GM12878 (cell line): Measurements from ENCODE around the gene VMP1. TPM values are rescaled to one million over a fixed set of nuclear protein-coding genes. Genes with fewer than 3 reads are reported as not detected.

ENCODE experiments used
- ATAC-seq: fragments of 200-7000 bp; cut with Tn5 transposase; 3 replicates; pipeline ENCODE4 v1.9.1; 2020; ENCODE audit warnings: mild to moderate bottlenecking, moderate library complexity
- BruUV-seq: library from RNA; stranded (reverse); fragments of 400-500 nt; replicated peaks from 2 replicates; lab custom pipeline; 2021; lab: Mats Ljungman, UMichigan
- CTCF ChIA-PET: fragments of 300-600 bp; sonication (Branson Sonifier 250); formaldehyde crosslinking; extraction: SDS; loops from one replicate; lab custom pipeline; 2021; ENCODE audit warnings: inconsistent platforms; lab: Yijun Ruan, JAX
- POLR2A ChIA-PET: fragments of 350-600 bp; formaldehyde crosslinking; extraction: SDS; loops from one replicate; lab custom pipeline; 2021; ENCODE audit warnings: inconsistent platforms; lab: Charles Lee
- RAD21 ChIA-PET: fragments of 300-600 bp; sonication (Branson Sonifier 250); formaldehyde crosslinking; loops from one replicate; lab custom pipeline; 2023; ENCODE audit warnings: antibody characterized with exemption; ENCODE audit not compliant: unreplicated experiment; lab: Charles Lee
- SMC1A ChIA-PET: fragments of 300-600 bp; sonication (Branson Sonifier 250); formaldehyde crosslinking; loops from one replicate; lab custom pipeline; 2023; ENCODE audit not compliant: unreplicated experiment, uncharacterized antibody; lab: Charles Lee
- DNase-seq: peaks from one replicate; pipeline ENCODE4 v3.0.0-alpha.2; 2011; ENCODE audit warnings: low read depth, low spot score
- FAIRE-seq: peaks from 3 replicates; lab custom pipeline; 2011; peaks lifted over from hg19 to GRCh38; lab: Jason Lieb, UNC
- H2AFZ ChIP-seq: 2 replicates; pipeline ENCODE4 v1.6.0; 2011; ENCODE audit warnings: low read depth, low read length, control low read depth; ENCODE audit not compliant: control insufficient read depth
- H3K27ac ChIP-seq: 2 replicates; pipeline ENCODE4 v1.5.1; 2011; ENCODE audit warnings: control low read depth; ENCODE audit not compliant: control insufficient read depth, insufficient read depth
- H3K27me3 ChIP-seq, 2 experiments: replicated peaks in 1 of 2; 2 replicates each; pipeline versions ENCODE4 v1.6.0 to v1.6.1; 2011; ENCODE audit warnings: low read length in 1 of 2; ENCODE audit not compliant: control insufficient read depth in 2 of 2, insufficient read depth in 2 of 2
- H3K36me3 ChIP-seq, 2 experiments: 2 replicates each; pipeline ENCODE4 v1.5.1; 2011; ENCODE audit warnings: low read length in 1 of 2; ENCODE audit not compliant: control insufficient read depth in 2 of 2, insufficient read depth in 2 of 2
- H3K4me1 ChIP-seq: 2 replicates; pipeline ENCODE4 v1.6.1; 2011; ENCODE audit warnings: mild to moderate bottlenecking, low read length, moderate library complexity, mixed read lengths; ENCODE audit not compliant: control insufficient read depth, insufficient read depth
- H3K4me2 ChIP-seq: 2 replicates; pipeline ENCODE4 v1.6.0; 2011; ENCODE audit warnings: control low read depth; ENCODE audit not compliant: control insufficient read depth, insufficient read depth
- H3K4me3 ChIP-seq: fragments of 200-600 bp; sonication (generic); 2 replicates; pipeline ENCODE4 v1.5.1; 2016
- H3K79me2 ChIP-seq: 2 replicates; pipeline ENCODE4 v1.6.0; 2011; ENCODE audit warnings: low read length; ENCODE audit not compliant: control insufficient read depth, insufficient read depth
- H3K9ac ChIP-seq: 2 replicates; pipeline ENCODE4 v1.8.0; 2011; ENCODE audit warnings: low read length, control low read depth, mixed read lengths; ENCODE audit not compliant: control insufficient read depth, insufficient read depth
- H3K9me3 ChIP-seq: replicated peaks from 3 replicates; pipeline ENCODE4 v1.5.1; 2011; ENCODE audit warnings: mild to moderate bottlenecking, low read length; ENCODE audit not compliant: control insufficient read depth, insufficient read depth
- H4K20me1 ChIP-seq: 2 replicates; pipeline ENCODE4 v1.6.0; 2011; ENCODE audit not compliant: control insufficient read depth, insufficient read depth
- BCL11A ChIP-seq: IDR thresholded peaks from 2 replicates; pipeline ENCODE4 v1.6.1; 2011; ENCODE audit warnings: low read depth, low read length
- CREB1 ChIP-seq: IDR thresholded peaks from 2 replicates; pipeline ENCODE4 v1.6.1; 2012; ENCODE audit warnings: low read depth, mild to moderate bottlenecking, inconsistent platforms
- GABPA ChIP-seq: IDR thresholded peaks from 2 replicates; pipeline ENCODE4 v1.6.1; 2014; ENCODE audit warnings: antibody characterized with exemption, low read depth, mild to moderate bottlenecking, inconsistent platforms
- IKZF1 ChIP-seq: fragments of 450-650 bp; conservative IDR thresholded peaks from 2 replicates; pipeline ENCODE4 v1.6.1; 2017; ENCODE audit warnings: antibody characterized with exemption, mild to moderate bottlenecking
- JUNB ChIP-seq: IDR thresholded peaks from 2 replicates; pipeline ENCODE4 v1.6.1; 2016; ENCODE audit warnings: antibody characterized with exemption, mild to moderate bottlenecking
- LARP7 ChIP-seq: fragments of 450-650 bp; IDR thresholded peaks from 2 replicates; pipeline ENCODE4 v1.6.1; 2017; ENCODE audit warnings: mild to moderate bottlenecking
- NBN ChIP-seq: fragments of 450-650 bp; IDR thresholded peaks from 2 replicates; pipeline ENCODE4 v1.6.1; 2016
- POLR2A ChIP-seq: IDR thresholded peaks from 2 replicates; pipeline ENCODE4 v1.6.1; 2011; ENCODE audit warnings: low read depth, mild to moderate bottlenecking, low read length
- RAD51 ChIP-seq: fragments of 450-650 bp; IDR thresholded peaks from 2 replicates; pipeline ENCODE4 v1.6.1; 2016; ENCODE audit warnings: moderate library complexity, mild to moderate bottlenecking, inconsistent platforms
- RELA ChIP-seq: fragments of 450-650 bp; IDR thresholded peaks from 2 replicates; pipeline ENCODE4 v1.8.0; 2014; ENCODE audit warnings: borderline replicate concordance; ENCODE audit not compliant: partially characterized antibody
- RFX5 ChIP-seq: IDR thresholded peaks from 2 replicates; pipeline ENCODE4 v1.6.1; 2011; ENCODE audit warnings: low read depth, low read length, improper control_type of control experiment
- SMAD1 ChIP-seq: fragments of 450-650 bp; IDR thresholded peaks from 2 replicates; pipeline ENCODE4 v1.6.1; 2018; ENCODE audit warnings: mild to moderate bottlenecking, low read depth; ENCODE audit not compliant: partially characterized antibody
- SPI1 ChIP-seq: IDR thresholded peaks from 2 replicates; pipeline ENCODE4 v1.6.1; 2011; ENCODE audit warnings: low read depth, mild to moderate bottlenecking, low read length, moderate library complexity, borderline replicate concordance; ENCODE audit not compliant: insufficient read depth
- SREBF2 ChIP-seq: IDR thresholded peaks from 2 replicates; pipeline ENCODE4 v1.6.1; 2012; ENCODE audit warnings: mild to moderate bottlenecking, low read length
- TBL1XR1 ChIP-seq: IDR thresholded peaks from 2 replicates; pipeline ENCODE4 v1.6.1; 2012; ENCODE audit warnings: low read depth, low read length, improper control_type of control experiment
- TCF3 ChIP-seq: IDR thresholded peaks from 2 replicates; pipeline ENCODE4 v1.6.1; 2012; ENCODE audit warnings: low read depth, mild to moderate bottlenecking, low read length, borderline replicate concordance; ENCODE audit not compliant: insufficient read depth
- YBX1 ChIP-seq: fragments of 450-650 bp; IDR thresholded peaks from 2 replicates; pipeline ENCODE4 v1.6.1; 2016; ENCODE audit warnings: antibody characterized with exemption
- ZNF274 ChIP-seq: IDR thresholded peaks from one replicate; pipeline ENCODE4 v1.8.0; 2011; ENCODE audit not compliant: insufficient read length, insufficient read depth
- WGBS: methylation state at CpG from one replicate; pipeline ENCODE4 v1.1.6; 2016; ENCODE audit warnings: low lambda C conversion rate; ENCODE audit not compliant: insufficient replicate concordance, insufficient coverage; ENCODE audit errors: missing lambda C conversion rate; 5-methylcytosine and 5-hydroxymethylcytosine counted together
- in situ Hi-C: fragments of 300-500 bp; cut with MboI; formaldehyde crosslinking; loops from 9 replicates; pipeline ENCODE4 v1.14.3; 2018; ENCODE audit warnings: mixed read lengths
- intact Hi-C: fragments of 100-400 bp; cut with micrococcal nuclease; formaldehyde crosslinking; loops from one replicate; pipeline ENCODE4 v1.14.2; 2022; ENCODE audit not compliant: unreplicated experiment
- polyA plus RNA-seq, 11 experiments: library from polyadenylated mRNA; depleted of rRNA in 4 of 11; unstranded in 6 of 11; stranded (reverse) in 5 of 11; fragments of >200 nt; fragmentation: Nextera tagmentation in 4 of 11; fragmentation: Illumina TruSeq in 1 of 11; extraction: Ambion mirVana in 4 of 11; extraction: Trizol in 1 of 11; gene quantifications; 1 replicate in 1 of 11; 2 replicates in 10 of 11; pipeline versions ENCODE4 v1.2.1 to v1.2.3, GENCODE V29; 2011 to 2016; ENCODE audit warnings: inconsistent platforms in 2 of 11, missing spikeins in 2 of 11, low read depth in 1 of 11
- total RNA-seq, 4 experiments: library from RNA; depleted of rRNA in 3 of 4; stranded (reverse); fragments of >200 nt in 3 of 4; fragmentation: Illumina TruSeq in 1 of 4; extraction: Trizol in 1 of 4; gene quantifications; 2 replicates each; pipeline versions ENCODE4 v1.2.1 to v1.2.3, GENCODE V29; 2013 to 2021
- TF ChIP-seq, protein P1 (sequence below): fragments of 450-650 bp; IDR thresholded peaks from 2 replicates; pipeline ENCODE4 v1.6.1; 2017; ENCODE audit warnings: mild to moderate bottlenecking, moderate library complexity
- TF ChIP-seq, protein P2 (sequence below): fragments of 450-650 bp; IDR thresholded peaks from 2 replicates; pipeline ENCODE4 v1.6.1; 2018; ENCODE audit warnings: borderline replicate concordance, mild to moderate bottlenecking; ENCODE audit not compliant: partially characterized antibody

VMP1 gene
- total and polyA plus RNA-seq, 10 of the 15 experiments (the other 5 are each of a cell fraction or from before 2014, with no cell fraction given), result 88.4 to 199 (median 132) TPM

DNA sequence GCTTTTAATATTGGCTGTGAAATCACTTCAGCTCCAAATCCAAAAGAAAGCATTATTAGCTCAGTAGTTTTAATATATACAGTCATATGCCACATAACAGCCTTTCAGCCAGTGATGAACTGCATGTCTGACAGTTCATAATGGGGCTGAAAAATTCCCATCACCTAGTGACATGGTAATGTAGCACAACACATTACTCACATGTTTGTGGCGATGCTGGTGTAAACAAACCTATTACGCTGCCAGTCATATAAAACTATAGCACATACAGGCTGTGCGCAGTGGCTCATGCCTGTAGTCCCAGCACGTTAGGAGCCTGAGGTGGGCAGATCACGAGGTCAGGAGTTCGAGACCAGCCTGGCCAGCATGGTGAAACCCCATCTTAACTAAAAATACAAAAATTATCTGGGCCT lies 93.1 kb downstream of the VMP1 start:
- H3K27me3 ChIP-seq, result no peaks in the 10 kb centered on the region
- no peak overlapping the region for H2AFZ ChIP-seq
- H3K27ac ChIP-seq, result no peak overlapping the region
- ATAC-seq (peak; percentile 13; the same call in 2 of the 3 replicates), DNase-seq (no peak), FAIRE-seq (no peak)
- peaks cover 3% of the 10 kb centered on the region; the same call in 1 of the 2 replicates for H3K4me1 ChIP-seq
- intact Hi-C loops (no loop called here), in situ Hi-C loops (no loop called here)
- H3K9ac ChIP-seq, result no peak overlapping the region
- TF ChIP-seq BCL11A, result no peak
- TF ChIP-seq TCF3, result no peak
- TF ChIP-seq POLR2A, result no peak
- TF ChIP-seq CREB1, result no peak
- TF ChIP-seq RAD51, result no peak
- no peak for TF ChIP-seq RELA
- TF ChIP-seq YBX1, result no peak
- TF ChIP-seq TBL1XR1, result no peak
- TF ChIP-seq NBN, result no peak
- no peak for TF ChIP-seq SPI1
- TF ChIP-seq RFX5, result no peak
- no peak for TF ChIP-seq JUNB
- TF ChIP-seq, protein P1, sequence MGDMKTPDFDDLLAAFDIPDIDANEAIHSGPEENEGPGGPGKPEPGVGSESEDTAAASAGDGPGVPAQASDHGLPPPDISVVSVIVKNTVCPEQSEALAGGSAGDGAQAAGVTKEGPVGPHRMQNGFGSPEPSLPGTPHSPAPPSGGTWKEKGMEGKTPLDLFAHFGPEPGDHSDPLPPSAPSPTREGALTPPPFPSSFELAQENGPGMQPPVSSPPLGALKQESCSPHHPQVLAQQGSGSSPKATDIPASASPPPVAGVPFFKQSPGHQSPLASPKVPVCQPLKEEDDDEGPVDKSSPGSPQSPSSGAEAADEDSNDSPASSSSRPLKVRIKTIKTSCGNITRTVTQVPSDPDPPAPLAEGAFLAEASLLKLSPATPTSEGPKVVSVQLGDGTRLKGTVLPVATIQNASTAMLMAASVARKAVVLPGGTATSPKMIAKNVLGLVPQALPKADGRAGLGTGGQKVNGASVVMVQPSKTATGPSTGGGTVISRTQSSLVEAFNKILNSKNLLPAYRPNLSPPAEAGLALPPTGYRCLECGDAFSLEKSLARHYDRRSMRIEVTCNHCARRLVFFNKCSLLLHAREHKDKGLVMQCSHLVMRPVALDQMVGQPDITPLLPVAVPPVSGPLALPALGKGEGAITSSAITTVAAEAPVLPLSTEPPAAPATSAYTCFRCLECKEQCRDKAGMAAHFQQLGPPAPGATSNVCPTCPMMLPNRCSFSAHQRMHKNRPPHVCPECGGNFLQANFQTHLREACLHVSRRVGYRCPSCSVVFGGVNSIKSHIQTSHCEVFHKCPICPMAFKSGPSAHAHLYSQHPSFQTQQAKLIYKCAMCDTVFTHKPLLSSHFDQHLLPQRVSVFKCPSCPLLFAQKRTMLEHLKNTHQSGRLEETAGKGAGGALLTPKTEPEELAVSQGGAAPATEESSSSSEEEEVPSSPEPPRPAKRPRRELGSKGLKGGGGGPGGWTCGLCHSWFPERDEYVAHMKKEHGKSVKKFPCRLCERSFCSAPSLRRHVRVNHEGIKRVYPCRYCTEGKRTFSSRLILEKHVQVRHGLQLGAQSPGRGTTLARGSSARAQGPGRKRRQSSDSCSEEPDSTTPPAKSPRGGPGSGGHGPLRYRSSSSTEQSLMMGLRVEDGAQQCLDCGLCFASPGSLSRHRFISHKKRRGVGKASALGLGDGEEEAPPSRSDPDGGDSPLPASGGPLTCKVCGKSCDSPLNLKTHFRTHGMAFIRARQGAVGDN, result no peak
- no peak for TF ChIP-seq IKZF1
- no peak for TF ChIP-seq SMAD1
- no peak for TF ChIP-seq GABPA
- no peak for TF ChIP-seq SREBF2
- TF ChIP-seq, protein P2, sequence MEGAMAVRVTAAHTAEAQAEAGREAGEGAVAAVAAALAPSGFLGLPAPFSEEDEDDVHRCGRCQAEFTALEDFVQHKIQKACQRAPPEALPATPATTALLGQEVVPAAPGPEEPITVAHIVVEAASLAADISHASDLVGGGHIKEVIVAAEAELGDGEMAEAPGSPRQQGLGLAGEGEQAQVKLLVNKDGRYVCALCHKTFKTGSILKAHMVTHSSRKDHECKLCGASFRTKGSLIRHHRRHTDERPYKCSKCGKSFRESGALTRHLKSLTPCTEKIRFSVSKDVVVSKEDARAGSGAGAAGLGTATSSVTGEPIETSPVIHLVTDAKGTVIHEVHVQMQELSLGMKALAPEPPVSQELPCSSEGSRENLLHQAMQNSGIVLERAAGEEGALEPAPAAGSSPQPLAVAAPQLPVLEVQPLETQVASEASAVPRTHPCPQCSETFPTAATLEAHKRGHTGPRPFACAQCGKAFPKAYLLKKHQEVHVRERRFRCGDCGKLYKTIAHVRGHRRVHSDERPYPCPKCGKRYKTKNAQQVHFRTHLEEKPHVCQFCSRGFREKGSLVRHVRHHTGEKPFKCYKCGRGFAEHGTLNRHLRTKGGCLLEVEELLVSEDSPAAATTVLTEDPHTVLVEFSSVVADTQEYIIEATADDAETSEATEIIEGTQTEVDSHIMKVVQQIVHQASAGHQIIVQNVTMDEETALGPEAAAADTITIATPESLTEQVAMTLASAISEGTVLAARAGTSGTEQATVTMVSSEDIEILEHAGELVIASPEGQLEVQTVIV, result no peak
- no peak for TF ChIP-seq ZNF274
- TF ChIP-seq LARP7, result no peak
- 98% methylated on average over 6 of the region's 6 CpGs for WGBS
- H3K36me3 ChIP-seq, result no peaks in the 10 kb centered on the region; a peak in 1 of 4 replicates
- ChIA-PET SMC1A (interaction anchor here (1.0 to 2.1 kb wide), 4 partner anchors 13 to 93 kb away, joined by 3 to 7 read pairs (median 3); partner anchors contain the start of gene RPS6KB1), CTCF (interaction anchor here (0.8 to 1.1 kb wide), 4 partner anchors 8 to 19 kb away, joined by 3 to 5 read pairs (median 3); no protein-coding TSS in a partner anchor), POLR2A (interaction anchor here (0.6 to 2.9 kb wide), 5 partner anchors 10 to 1694 kb away, joined by 3 to 13 read pairs (median 4); no protein-coding TSS in a partner anchor), RAD21 (interaction anchor here (1.0 kb wide), 1 partner anchor 13 kb away, joined by 3 read pairs; no protein-coding TSS in a partner anchor)
- peaks cover 4% of the 10 kb centered on the region for H3K79me2 ChIP-seq
- no peaks in the 10 kb centered on the region for H4K20me1 ChIP-seq
- H3K9me3 ChIP-seq, result no peaks in the 10 kb centered on the region; the same call in 2 of the 3 replicates
- BruUV-seq, result no TSS peak
- no peak overlapping the region for H3K4me2 ChIP-seq
- no peak overlapping the region for H3K4me3 ChIP-seq
